ENCODE results near the gene LRP4. TPM values are rescaled to one million over a fixed set of nuclear protein-coding genes. Genes with fewer than 3 reads are reported as not detected.

LRP4 gene
- total and polyA plus RNA-seq, 7 donors, result 5.4 to 32.3 (median 14.5) TPM

DNA sequence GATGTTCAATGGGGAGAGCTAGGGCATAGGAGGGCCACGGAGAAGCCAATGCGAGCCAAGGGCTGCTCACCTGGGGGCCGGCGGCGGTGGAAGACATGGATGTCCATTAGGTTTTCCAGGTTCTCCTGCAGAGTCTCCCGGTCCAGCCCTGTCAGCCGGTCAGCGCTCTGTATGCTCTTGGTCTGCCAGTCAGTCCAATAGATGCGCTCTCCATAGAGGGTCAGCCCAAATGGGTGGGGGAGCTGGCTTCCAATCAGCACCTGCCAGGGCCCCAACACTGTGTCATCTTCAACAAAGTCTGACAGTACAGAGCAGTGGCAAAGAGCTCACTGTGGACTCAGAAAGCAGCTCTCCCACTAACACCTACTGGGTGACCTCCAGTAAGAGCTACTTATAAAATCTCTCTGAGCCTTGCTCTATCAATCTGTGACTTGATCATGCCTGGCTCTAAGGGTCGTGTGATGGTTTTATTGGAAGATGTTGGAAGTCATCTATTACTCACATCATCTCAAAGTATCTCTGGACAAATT, 39.2 kb downstream of the LRP4 start:
- TF ChIP-seq, protein P1, sequence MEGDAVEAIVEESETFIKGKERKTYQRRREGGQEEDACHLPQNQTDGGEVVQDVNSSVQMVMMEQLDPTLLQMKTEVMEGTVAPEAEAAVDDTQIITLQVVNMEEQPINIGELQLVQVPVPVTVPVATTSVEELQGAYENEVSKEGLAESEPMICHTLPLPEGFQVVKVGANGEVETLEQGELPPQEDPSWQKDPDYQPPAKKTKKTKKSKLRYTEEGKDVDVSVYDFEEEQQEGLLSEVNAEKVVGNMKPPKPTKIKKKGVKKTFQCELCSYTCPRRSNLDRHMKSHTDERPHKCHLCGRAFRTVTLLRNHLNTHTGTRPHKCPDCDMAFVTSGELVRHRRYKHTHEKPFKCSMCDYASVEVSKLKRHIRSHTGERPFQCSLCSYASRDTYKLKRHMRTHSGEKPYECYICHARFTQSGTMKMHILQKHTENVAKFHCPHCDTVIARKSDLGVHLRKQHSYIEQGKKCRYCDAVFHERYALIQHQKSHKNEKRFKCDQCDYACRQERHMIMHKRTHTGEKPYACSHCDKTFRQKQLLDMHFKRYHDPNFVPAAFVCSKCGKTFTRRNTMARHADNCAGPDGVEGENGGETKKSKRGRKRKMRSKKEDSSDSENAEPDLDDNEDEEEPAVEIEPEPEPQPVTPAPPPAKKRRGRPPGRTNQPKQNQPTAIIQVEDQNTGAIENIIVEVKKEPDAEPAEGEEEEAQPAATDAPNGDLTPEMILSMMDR (IDR thresholded peaks at IDR 0.05), result no peak
- Histone ChIP-seq H3K9me3 (no peaks in the 10 kb centered on the region), H3K4me3 (no peak overlapping the region), H3K27ac (no peak overlapping the region), H3K4me1 (no peaks in the 10 kb centered on the region), H3K27me3 (ENCODE audit: insufficient read depth in 3 of 3, low read length in 2 of 3) (no peaks in the 10 kb centered on the region), H3K36me3 (ENCODE audit: insufficient read depth in 1 of 2, low read depth in 1 of 2) (peaks cover 12 to 100% of the 10 kb centered on the region in 2 donors)
- intact Hi-C loops (cut with DNase I), result loop anchor here in 1 of 2 donors (10.0 kb wide), 1 partner anchor 104 kb away; no protein-coding TSS in a partner anchor
- DNase-seq, result no peak
- ATAC-seq, result no peak
- WGBS, 3 donors, result 90 to 97% (median 96%) methylated on average over 10 of the region's 10 CpGs

DNA sequence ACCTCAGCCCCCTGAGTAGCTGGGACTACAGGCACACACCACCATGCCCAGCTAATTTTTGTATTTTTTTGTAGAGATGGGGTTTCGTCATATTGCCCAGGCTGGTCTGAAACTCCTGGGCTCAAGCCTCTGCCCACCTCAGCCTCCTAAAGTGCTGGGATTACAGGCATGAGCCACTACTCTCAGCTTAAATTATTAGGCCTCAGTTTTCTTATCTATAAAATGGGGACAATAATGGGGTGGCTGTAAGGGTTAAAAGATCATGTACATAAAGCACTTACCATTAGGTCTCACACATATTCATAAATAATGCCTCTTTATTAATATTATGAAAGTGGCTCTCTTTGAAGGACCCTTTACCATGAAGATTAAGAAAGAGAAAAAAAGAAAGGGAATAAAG, 40.8 kb downstream of the LRP4 start:
- H3K4me3 ChIP-seq, result no peak overlapping the region
- no peaks in the 10 kb centered on the region for H3K4me1 ChIP-seq
- H3K36me3 ChIP-seq (ENCODE audit: insufficient read depth in 1 of 2, low read depth in 1 of 2), result peaks cover 12 to 100% of the 10 kb centered on the region in 2 donors
- intact Hi-C loops (cut with DNase I), result loop anchor here in 1 of 2 donors (10.0 kb wide), 1 partner anchor 103 kb away; no protein-coding TSS in a partner anchor
- H3K27me3 ChIP-seq (ENCODE audit: insufficient read depth in 3 of 3, low read length in 2 of 3), result no peaks in the 10 kb centered on the region
- no peak for DNase-seq
- H3K9me3 ChIP-seq, result no peaks in the 10 kb centered on the region
- TF ChIP-seq, protein P1 (IDR thresholded peaks at IDR 0.05), result no peak
- WGBS, 3 donors, result 98 to 100% (median 100%) methylated on average over 1 of the region's 1 CpG
- H3K27ac ChIP-seq, result no peak overlapping the region
- ATAC-seq, result no peak

GRCh38 chr11:46876471-46876870, 41.9 kb downstream of the LRP4 start:
- no peak for DNase-seq
- no peak overlapping the region for H3K27ac ChIP-seq
- TF ChIP-seq, protein P1 (IDR thresholded peaks at IDR 0.05), result no peak
- H3K4me3 ChIP-seq, result no peak overlapping the region
- no peaks in the 10 kb centered on the region for H3K9me3 ChIP-seq
- H3K4me1 ChIP-seq, result no peaks in the 10 kb centered on the region
- H3K27me3 ChIP-seq (ENCODE audit: insufficient read depth in 3 of 3, low read length in 2 of 3), result no peaks in the 10 kb centered on the region
- H3K36me3 ChIP-seq (ENCODE audit: insufficient read depth in 1 of 2, low read depth in 1 of 2), result peaks cover 9 to 100% of the 10 kb centered on the region in 2 donors
- intact Hi-C loops (cut with DNase I), result loop anchor here in 1 of 2 donors (10.0 kb wide), 1 partner anchor 102 kb away; no protein-coding TSS in a partner anchor
- 89 to 95% (median 92%) methylated on average over 11 of the region's 11 CpGs for WGBS, 3 donors
- ATAC-seq, result no peak

DNA sequence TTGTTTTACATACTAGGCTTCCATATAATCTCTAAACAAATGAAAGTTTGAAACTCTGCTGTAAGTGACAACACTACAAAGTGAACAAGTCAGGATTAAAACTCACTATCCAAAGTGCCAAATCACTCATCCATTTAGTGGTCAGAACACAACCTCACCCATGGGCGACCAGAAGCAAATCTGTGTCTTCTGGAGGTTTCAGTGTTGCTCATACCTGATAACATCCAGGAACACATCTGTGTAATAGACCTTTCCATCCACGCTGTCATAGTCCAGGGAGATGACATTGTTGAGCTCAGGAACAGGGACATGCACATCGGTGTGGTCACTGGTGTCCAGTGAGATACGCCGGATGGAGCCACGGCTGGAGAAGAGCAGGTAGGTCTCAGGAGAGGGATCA, 43.8 kb downstream of the LRP4 start:
- DNase-seq (no peak), ATAC-seq (no peak)
- Histone ChIP-seq H3K4me3 (no peak overlapping the region), H3K27me3 (ENCODE audit: insufficient read depth in 3 of 3, low read length in 2 of 3) (no peaks in the 10 kb centered on the region), H3K36me3 (ENCODE audit: insufficient read depth in 1 of 2, low read depth in 1 of 2) (peaks cover 14 to 100% of the 10 kb centered on the region in 2 donors), H3K4me1 (no peaks in the 10 kb centered on the region), H3K27ac (no peak overlapping the region), H3K9me3 (no peaks in the 10 kb centered on the region)
- TF ChIP-seq, protein P1 (IDR thresholded peaks at IDR 0.05), result no peak
- WGBS, 3 donors, result 90 to 98% (median 95%) methylated on average over 6 of the region's 6 CpGs
- intact Hi-C loops (cut with DNase I), result loop anchor here in 1 of 2 donors (10.0 kb wide), 1 partner anchor 100 kb away; no protein-coding TSS in a partner anchor

- no peak for ATAC-seq
- Histone ChIP-seq H3K27me3 (ENCODE audit: insufficient read depth in 3 of 3, low read length in 2 of 3) (no peaks in the 10 kb centered on the region), H3K4me1 (no peaks in the 10 kb centered on the region), H3K27ac (no peak overlapping the region), H3K4me3 (no peak overlapping the region), H3K9me3 (no peaks in the 10 kb centered on the region), H3K36me3 (ENCODE audit: insufficient read depth in 1 of 2, low read depth in 1 of 2) (peaks cover 16 to 100% of the 10 kb centered on the region in 2 donors)
- WGBS, 3 donors, result 90 to 94% (median 91%) methylated on average over 6 of the region's 6 CpGs
- no peak for DNase-seq
- TF ChIP-seq, protein P1 (IDR thresholded peaks at IDR 0.05), result no peak
- intact Hi-C loops (cut with DNase I), result no loop called here
These were observed 49.4 kb downstream of the LRP4 start for GRCh38 chr11:46868912-46869311.

Data from psoas muscle (tissue), 8 donors.